Upper lobe of left lung (tissue), 6 donors: ENCODE measurements around the gene DDX11. TPM values are rescaled to one million over a fixed set of nuclear protein-coding genes. Genes with fewer than 3 reads are reported as not detected.

ENCODE experiments used
- ATAC-seq, 2 donors: fragments of 200-7000 bp; cut with Tn5 transposase; one replicate each; pipeline ENCODE4 v1.9.1; 2022; ENCODE audit warnings: mild to moderate bottlenecking in 2 of 2, moderate library complexity in 2 of 2; ENCODE audit not compliant: low FRiP score in 2 of 2
- DNase-seq, 2 donors: peaks; one replicate each; pipeline ENCODE4 v3.0.0-alpha.2; 2019 to 2020
- H3K27ac ChIP-seq, 4 donors: fragments of 200-600 bp; sonication (generic); one replicate each; pipeline ENCODE4 v1.5.1; 2016 to 2019
- H3K27me3 ChIP-seq, 4 donors: fragments of 200-600 bp; sonication (generic); one replicate each; pipeline ENCODE4 v1.5.1; 2017 to 2019
- H3K36me3 ChIP-seq, 4 donors: fragments of 200-600 bp; sonication (generic); one replicate each; pipeline ENCODE4 v1.5.1; 2016 to 2019
- H3K4me1 ChIP-seq, 4 donors: fragments of 200-600 bp; sonication (generic); one replicate each; pipeline ENCODE4 v1.5.1; 2018 to 2019
- H3K4me3 ChIP-seq, 4 donors: fragments of 200-600 bp; sonication (generic); one replicate each; pipeline ENCODE4 v1.5.1; 2017 to 2019; ENCODE audit warnings: mild to moderate bottlenecking in 2 of 4, moderate library complexity in 1 of 4
- H3K9me3 ChIP-seq, 4 donors: fragments of 200-600 bp; sonication (generic); one replicate each; pipeline ENCODE4 v1.5.1; 2018 to 2019
- CTCF ChIP-seq, 6 experiments: fragments of 450-650 bp in 4 of 6; fragments of 200-600 bp in 2 of 6; sonication (generic) in 2 of 6; IDR thresholded peaks; one replicate each; pipeline ENCODE4 v1.5.1; 2016 to 2019; ENCODE audit warnings: antibody characterized with exemption in 6 of 6
- EP300 ChIP-seq, 4 donors: sonication (generic); formaldehyde crosslinking; IDR thresholded peaks; one replicate each; pipeline ENCODE4 v1.5.1; 2017; ENCODE audit warnings: antibody characterized with exemption in 4 of 4, control low read depth in 2 of 4
- POLR2A ChIP-seq, 4 donors: fragments of 450-650 bp; IDR thresholded peaks; one replicate each; pipeline ENCODE4 v1.5.1; 2016 to 2017; ENCODE audit warnings: antibody characterized with exemption in 4 of 4, mild to moderate bottlenecking in 2 of 4
- POLR2AphosphoS5 ChIP-seq, 2 donors: sonication (generic); formaldehyde crosslinking; IDR thresholded peaks; one replicate each; pipeline ENCODE4 v1.5.1; 2017; ENCODE audit warnings: antibody characterized with exemption in 2 of 2
- WGBS, 2 donors: methylation state at CpG; one replicate each; pipeline ENCODE4 v1.1.5; 2017 to 2018; 5-methylcytosine and 5-hydroxymethylcytosine counted together
- total RNA-seq, 6 donors: library from RNA; depleted of rRNA in 4 of 6; stranded (reverse); fragments of >200 nt in 4 of 6; gene quantifications; one replicate each; pipeline versions ENCODE4 v1.1.0 to v1.2.1, GENCODE V29; 2016 to 2021
- donor health status: DM: no; HTN: no; CAD: no; lungs with moderate emphysema.
- donor health status: DM: no; HTN: yes; CAD: no; lungs with severe emphysema.

The DDX11 gene
- total RNA-seq, 6 donors from 2014 or later = 13.9 to 117 (median 23.0) TPM

DNA sequence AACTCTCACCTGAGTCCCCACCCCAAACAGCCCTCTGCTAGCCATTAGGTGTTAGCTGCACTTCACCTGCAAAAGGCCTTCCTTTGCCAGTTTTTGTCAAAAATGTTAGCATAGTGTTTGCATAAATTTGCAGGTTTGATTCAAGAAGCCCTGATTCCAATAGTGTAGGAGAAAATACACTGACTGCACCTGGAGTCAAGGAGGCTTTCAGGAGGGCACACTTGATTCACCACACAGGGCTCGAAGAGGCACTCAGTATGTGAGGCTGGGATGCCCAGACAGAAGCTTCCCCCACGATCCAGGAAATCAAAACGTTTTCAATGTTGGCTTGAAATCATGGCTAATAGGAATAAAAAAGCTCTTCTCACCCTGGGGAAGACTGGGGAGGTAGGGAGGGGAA, 40.5 kb upstream of the DDX11 start:
- Histone ChIP-seq H3K27ac (no peak overlapping the region), H3K9me3 (no peaks in the 10 kb centered on the region), H3K4me3 (no peak overlapping the region), H3K36me3 (no peaks in the 10 kb centered on the region), H3K27me3 (no peaks in the 10 kb centered on the region), H3K4me1 (no peaks in the 10 kb centered on the region)
- WGBS, 2 donors = 61 to 80% methylated on average over 3 of the region's 3 CpGs
- ATAC-seq (no peak), DNase-seq (no peak)
- TF ChIP-seq EP300 (IDR thresholded peaks at IDR 0.05) (no peak), POLR2AphosphoS5 (IDR thresholded peaks at IDR 0.05) (no peak), CTCF (IDR thresholded peaks at IDR 0.05) (no peak), POLR2A (IDR thresholded peaks at IDR 0.05) (no peak)

DNA sequence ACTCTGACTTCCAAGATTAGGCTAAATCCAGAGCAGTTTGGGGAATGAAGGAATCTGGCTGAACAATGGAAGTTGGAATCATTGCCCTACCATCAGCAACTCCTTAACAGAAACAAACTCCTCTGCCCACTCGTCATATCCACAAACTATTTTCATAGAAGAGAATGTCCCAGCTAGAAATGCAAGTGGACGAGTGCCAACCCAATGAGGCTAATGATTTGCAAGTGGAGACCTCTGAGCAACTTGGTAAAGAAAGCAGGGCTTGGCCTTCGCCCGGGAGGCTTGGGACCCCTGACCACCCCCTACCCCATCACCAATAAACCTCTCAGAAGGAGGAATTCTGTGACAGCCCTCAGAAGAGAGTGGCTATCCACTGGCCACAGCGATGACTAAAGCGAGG, 40.0 kb upstream of the DDX11 start:
- no peak for DNase-seq
- Histone ChIP-seq H3K4me1 (no peaks in the 10 kb centered on the region), H3K4me3 (no peak overlapping the region), H3K36me3 (no peaks in the 10 kb centered on the region), H3K9me3 (no peaks in the 10 kb centered on the region), H3K27me3 (no peaks in the 10 kb centered on the region), H3K27ac (no peak overlapping the region)
- 92 to 95% methylated on average over 6 of the region's 6 CpGs for WGBS, 2 donors
- ATAC-seq = no peak
- TF ChIP-seq POLR2AphosphoS5 (IDR thresholded peaks at IDR 0.05) (no peak), EP300 (IDR thresholded peaks at IDR 0.05) (no peak), CTCF (IDR thresholded peaks at IDR 0.05) (no peak), POLR2A (IDR thresholded peaks at IDR 0.05) (no peak)

- TF ChIP-seq POLR2A (IDR thresholded peaks at IDR 0.05) (no peak), EP300 (IDR thresholded peaks at IDR 0.05) (no peak), CTCF (IDR thresholded peaks at IDR 0.05) (no peak), POLR2AphosphoS5 (IDR thresholded peaks at IDR 0.05) (no peak)
- Histone ChIP-seq H3K27ac (no peak overlapping the region), H3K36me3 (no peaks in the 10 kb centered on the region), H3K4me1 (no peaks in the 10 kb centered on the region), H3K9me3 (no peaks in the 10 kb centered on the region), H3K27me3 (no peaks in the 10 kb centered on the region), H3K4me3 (no peak overlapping the region)
- DNase-seq (no peak), ATAC-seq (no peak)
- WGBS, 2 donors = 64% methylated on average over 3 of the region's 3 CpGs; no CpG with 5 or more reads in 1 of the 2 donors
These were observed 39.3 kb upstream of the DDX11 start for GRCh38 chr12:31034372-31034771.

DNA sequence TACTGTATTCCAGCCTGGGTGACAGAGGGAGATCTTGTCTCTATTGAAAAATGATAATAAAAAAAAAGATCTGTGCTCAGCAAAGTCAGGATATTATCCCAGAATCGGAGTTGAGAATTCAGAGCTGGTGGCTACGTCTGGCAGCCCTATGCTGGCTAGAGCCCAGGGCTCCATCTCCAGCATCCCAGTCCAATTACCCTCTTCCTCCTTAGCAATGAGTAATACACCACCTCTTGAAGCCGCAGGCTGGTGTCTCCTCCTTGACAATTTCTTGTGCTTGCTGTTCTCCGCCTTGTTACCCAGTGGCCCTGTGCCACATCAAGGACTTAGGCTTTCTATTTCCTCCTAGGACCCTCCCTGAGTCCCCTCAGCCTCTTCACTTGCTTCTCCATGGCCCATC, 38.4 kb upstream of the DDX11 start:
- no peak for TF ChIP-seq EP300 (IDR thresholded peaks at IDR 0.05)
- TF ChIP-seq POLR2AphosphoS5 (IDR thresholded peaks at IDR 0.05) = no peak
- TF ChIP-seq CTCF (IDR thresholded peaks at IDR 0.05) = no peak
- no peak for TF ChIP-seq POLR2A (IDR thresholded peaks at IDR 0.05)
- Histone ChIP-seq H3K27me3 (no peaks in the 10 kb centered on the region), H3K4me1 (no peaks in the 10 kb centered on the region), H3K27ac (no peak overlapping the region), H3K4me3 (no peak overlapping the region), H3K36me3 (no peaks in the 10 kb centered on the region), H3K9me3 (no peaks in the 10 kb centered on the region)
- WGBS, 2 donors = 89 to 92% methylated on average over 4 of the region's 4 CpGs
- no peak for DNase-seq
- ATAC-seq = no peak

DNA sequence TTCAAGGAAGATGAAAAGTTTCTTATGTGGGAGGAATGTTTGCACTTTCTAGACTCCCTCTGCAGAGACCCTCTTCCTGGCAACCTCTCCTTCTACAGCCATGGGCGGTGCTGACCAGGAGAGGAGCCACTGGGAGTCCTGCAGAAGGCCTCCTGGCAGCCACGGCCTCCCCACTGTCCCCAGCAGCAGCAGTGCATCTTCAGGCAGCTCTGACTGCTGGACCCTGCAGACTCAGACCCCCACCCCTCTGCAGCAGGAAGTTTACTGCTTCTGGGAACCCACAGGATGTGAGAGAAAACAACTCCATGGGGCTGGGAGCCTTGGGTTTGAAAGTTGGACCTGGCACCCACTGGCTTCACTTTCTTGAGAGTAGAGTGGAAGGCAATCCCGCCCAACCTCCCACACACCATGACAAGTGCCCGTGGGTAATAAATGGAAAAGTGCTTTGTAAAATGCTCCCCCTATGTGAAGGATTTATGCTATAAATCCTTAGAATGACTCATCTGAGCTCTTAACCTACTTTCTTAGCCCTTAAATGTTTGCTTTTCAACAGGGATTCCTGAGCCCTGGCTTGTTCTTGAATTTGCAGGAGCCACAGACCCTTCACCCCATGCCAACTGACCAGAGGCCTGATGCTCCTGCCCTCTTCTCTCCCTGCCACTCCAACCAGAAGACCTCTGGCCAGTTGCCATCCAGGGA, 37.5 kb upstream of the DDX11 start:
- TF ChIP-seq EP300 (IDR thresholded peaks at IDR 0.05) = no peak
- TF ChIP-seq POLR2AphosphoS5 (IDR thresholded peaks at IDR 0.05) = no peak
- TF ChIP-seq CTCF (IDR thresholded peaks at IDR 0.05) = no peak
- no peak for TF ChIP-seq POLR2A (IDR thresholded peaks at IDR 0.05)
- Histone ChIP-seq H3K4me1 (no peaks in the 10 kb centered on the region), H3K27me3 (no peaks in the 10 kb centered on the region), H3K9me3 (no peaks in the 10 kb centered on the region), H3K36me3 (no peaks in the 10 kb centered on the region), H3K4me3 (no peak overlapping the region), H3K27ac (no peak overlapping the region)
- WGBS, 2 donors = 75 to 100% methylated on average over 3 to 4 of the region's 4 CpGs
- no peak for ATAC-seq
- DNase-seq = no peak
